ENCODE data around the gene HERPUD2. TPM values are rescaled to one million over a fixed set of nuclear protein-coding genes. Genes with fewer than 3 reads are reported as not detected.

HERPUD2 gene
- total RNA-seq, 1 experiment from 2014 or later, result 36.4 TPM

DNA sequence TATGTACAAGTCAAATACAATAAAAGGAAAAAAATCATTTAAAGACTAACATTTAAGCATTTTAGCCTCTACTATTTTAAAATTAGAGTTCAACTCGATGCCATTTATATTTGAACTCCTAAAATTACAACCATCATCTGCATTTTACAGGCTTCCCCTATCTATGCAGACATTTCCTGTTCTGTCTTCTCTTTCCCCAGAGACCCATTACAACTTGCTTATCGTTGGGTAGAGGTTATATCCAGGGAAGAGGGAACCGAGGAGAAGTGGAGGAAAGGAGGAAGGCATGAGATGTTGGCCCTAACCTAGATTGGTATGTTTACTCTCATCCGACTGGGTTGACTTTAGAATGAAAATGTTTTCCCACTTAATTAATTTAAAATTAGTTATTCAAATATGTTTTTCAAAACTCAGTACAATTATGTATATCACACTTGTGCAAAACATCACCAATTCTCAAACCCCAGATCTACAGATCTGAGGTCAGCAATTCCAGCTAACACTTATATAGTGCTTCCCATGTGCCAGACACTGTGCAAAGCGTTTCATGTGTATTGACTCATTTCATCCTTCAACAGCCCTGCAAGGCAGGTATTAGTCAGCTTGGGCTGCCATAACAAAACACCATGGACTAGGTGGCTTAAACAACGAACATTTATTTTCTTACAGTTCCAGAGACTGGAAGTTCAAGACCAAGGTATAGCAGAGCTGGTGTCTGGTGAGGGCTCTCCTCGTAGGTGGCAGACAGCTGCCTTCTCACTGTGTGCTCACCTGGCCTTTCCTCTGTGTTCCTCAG lies 27.3 kb upstream of the HERPUD2 start:
- H3K27me3 ChIP-seq (ENCODE audit: control insufficient read depth, insufficient read depth, low read length), result peaks cover 18% of the 10 kb centered on the region
- H3K4me3 ChIP-seq (ENCODE audit: low read depth in 2 of 2, low read length in 2 of 2), result no peak overlapping the region
- no peaks in the 10 kb centered on the region for H3K4me1 ChIP-seq (ENCODE audit: control insufficient read depth, insufficient read depth, low read length)
- ChIA-PET CTCF (no interaction called here), POLR2A (no interaction called here)
- no TSS peak for BruUV-seq (replicated peaks)
- intact Hi-C loops (cut with micrococcal nuclease; ENCODE audit: unreplicated experiment) (no loop called here), in situ Hi-C loops (cut with HindIII; ENCODE audit: low pct_unique_long_range_greater_than_20kb, low sequenced_read_pairs) (no loop called here)
- no peaks in the 10 kb centered on the region for H3K9me3 ChIP-seq (ENCODE audit: control insufficient read depth, insufficient read depth, low read depth, low read length)
- H3K36me3 ChIP-seq (ENCODE audit: control insufficient read depth, insufficient read depth, low read length), result no peaks in the 10 kb centered on the region
- no peak overlapping the region for H3K27ac ChIP-seq (ENCODE audit: low read length)
- no peak for ATAC-seq
- TF ChIP-seq TCF7L2 (IDR thresholded peaks at IDR 0.05; ENCODE audit: low read depth, low read length) (no peak), POLR2AphosphoS5 (IDR thresholded peaks at IDR 0.05; ENCODE audit: low read depth, low read length) (no peak), SIN3A (IDR thresholded peaks at IDR 0.05; ENCODE audit: borderline replicate concordance, insufficient read depth, low read depth, low read length) (no peak)
- TF ChIP-seq, protein P1, sequence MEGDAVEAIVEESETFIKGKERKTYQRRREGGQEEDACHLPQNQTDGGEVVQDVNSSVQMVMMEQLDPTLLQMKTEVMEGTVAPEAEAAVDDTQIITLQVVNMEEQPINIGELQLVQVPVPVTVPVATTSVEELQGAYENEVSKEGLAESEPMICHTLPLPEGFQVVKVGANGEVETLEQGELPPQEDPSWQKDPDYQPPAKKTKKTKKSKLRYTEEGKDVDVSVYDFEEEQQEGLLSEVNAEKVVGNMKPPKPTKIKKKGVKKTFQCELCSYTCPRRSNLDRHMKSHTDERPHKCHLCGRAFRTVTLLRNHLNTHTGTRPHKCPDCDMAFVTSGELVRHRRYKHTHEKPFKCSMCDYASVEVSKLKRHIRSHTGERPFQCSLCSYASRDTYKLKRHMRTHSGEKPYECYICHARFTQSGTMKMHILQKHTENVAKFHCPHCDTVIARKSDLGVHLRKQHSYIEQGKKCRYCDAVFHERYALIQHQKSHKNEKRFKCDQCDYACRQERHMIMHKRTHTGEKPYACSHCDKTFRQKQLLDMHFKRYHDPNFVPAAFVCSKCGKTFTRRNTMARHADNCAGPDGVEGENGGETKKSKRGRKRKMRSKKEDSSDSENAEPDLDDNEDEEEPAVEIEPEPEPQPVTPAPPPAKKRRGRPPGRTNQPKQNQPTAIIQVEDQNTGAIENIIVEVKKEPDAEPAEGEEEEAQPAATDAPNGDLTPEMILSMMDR (IDR thresholded peaks at IDR 0.05), result no peak
- TF ChIP-seq, protein P2, sequence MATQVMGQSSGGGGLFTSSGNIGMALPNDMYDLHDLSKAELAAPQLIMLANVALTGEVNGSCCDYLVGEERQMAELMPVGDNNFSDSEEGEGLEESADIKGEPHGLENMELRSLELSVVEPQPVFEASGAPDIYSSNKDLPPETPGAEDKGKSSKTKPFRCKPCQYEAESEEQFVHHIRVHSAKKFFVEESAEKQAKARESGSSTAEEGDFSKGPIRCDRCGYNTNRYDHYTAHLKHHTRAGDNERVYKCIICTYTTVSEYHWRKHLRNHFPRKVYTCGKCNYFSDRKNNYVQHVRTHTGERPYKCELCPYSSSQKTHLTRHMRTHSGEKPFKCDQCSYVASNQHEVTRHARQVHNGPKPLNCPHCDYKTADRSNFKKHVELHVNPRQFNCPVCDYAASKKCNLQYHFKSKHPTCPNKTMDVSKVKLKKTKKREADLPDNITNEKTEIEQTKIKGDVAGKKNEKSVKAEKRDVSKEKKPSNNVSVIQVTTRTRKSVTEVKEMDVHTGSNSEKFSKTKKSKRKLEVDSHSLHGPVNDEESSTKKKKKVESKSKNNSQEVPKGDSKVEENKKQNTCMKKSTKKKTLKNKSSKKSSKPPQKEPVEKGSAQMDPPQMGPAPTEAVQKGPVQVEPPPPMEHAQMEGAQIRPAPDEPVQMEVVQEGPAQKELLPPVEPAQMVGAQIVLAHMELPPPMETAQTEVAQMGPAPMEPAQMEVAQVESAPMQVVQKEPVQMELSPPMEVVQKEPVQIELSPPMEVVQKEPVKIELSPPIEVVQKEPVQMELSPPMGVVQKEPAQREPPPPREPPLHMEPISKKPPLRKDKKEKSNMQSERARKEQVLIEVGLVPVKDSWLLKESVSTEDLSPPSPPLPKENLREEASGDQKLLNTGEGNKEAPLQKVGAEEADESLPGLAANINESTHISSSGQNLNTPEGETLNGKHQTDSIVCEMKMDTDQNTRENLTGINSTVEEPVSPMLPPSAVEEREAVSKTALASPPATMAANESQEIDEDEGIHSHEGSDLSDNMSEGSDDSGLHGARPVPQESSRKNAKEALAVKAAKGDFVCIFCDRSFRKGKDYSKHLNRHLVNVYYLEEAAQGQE (IDR thresholded peaks at IDR 0.05; ENCODE audit: insufficient read depth in 1 of 2, low read depth in 2 of 2, low read length in 1 of 2), result no peak
- DNase-seq (ENCODE audit: low read depth, low spot score), result no peak

DNA sequence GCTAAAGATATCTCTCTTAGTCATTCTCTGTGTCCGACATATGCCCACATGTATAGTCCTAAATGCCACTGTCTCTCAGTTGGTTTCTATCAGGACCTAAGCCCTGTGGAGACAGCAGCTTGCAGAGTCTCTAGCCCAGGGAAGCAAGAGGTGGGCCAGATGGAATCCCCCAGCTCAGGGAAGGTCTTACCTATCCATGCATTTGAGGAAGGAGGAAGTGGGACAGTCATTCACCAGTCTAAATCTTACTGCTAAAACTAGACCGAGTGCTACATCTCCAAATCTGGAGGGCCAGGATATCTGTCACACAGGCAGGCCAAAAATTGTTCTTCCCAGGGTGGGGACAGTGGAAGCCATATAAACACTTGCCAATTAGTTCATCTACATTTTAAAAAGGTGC lies 26.4 kb upstream of the HERPUD2 start:
- Histone ChIP-seq H3K27me3 (ENCODE audit: control insufficient read depth, insufficient read depth, low read length) (peaks cover 24% of the 10 kb centered on the region), H3K36me3 (ENCODE audit: control insufficient read depth, insufficient read depth, low read length) (no peaks in the 10 kb centered on the region), H3K27ac (ENCODE audit: low read length) (no peak overlapping the region), H3K9me3 (ENCODE audit: control insufficient read depth, insufficient read depth, low read depth, low read length) (no peaks in the 10 kb centered on the region), H3K4me1 (ENCODE audit: control insufficient read depth, insufficient read depth, low read length) (0 out of 2 replicates have a peak, but pooled peaks cover 1% of the 10 kb centered on the region), H3K4me3 (ENCODE audit: low read depth in 2 of 2, low read length in 2 of 2) (no peak overlapping the region)
- ChIA-PET CTCF (no interaction called here), POLR2A (no interaction called here)
- no peak for ATAC-seq
- DNase-seq (ENCODE audit: low read depth, low spot score), result no peak
- no peak for TF ChIP-seq TCF7L2 (IDR thresholded peaks at IDR 0.05; ENCODE audit: low read depth, low read length)
- TF ChIP-seq, protein P2 (IDR thresholded peaks at IDR 0.05; ENCODE audit: insufficient read depth in 1 of 2, low read depth in 2 of 2, low read length in 1 of 2), result no peak
- no peak for TF ChIP-seq SIN3A (IDR thresholded peaks at IDR 0.05; ENCODE audit: borderline replicate concordance, insufficient read depth, low read depth, low read length)
- TF ChIP-seq, protein P1 (IDR thresholded peaks at IDR 0.05), result no peak
- no peak for TF ChIP-seq POLR2AphosphoS5 (IDR thresholded peaks at IDR 0.05; ENCODE audit: low read depth, low read length)
- in situ Hi-C loops (cut with HindIII; ENCODE audit: low pct_unique_long_range_greater_than_20kb, low sequenced_read_pairs) (no loop called here), intact Hi-C loops (cut with micrococcal nuclease; ENCODE audit: unreplicated experiment) (no loop called here)
- no TSS peak for BruUV-seq (replicated peaks)

Data from Panc1 (cell line).